ENCODE data around the gene RIPOR2.
"Not testable (repeated sequence)": the region's sequence is repeated elsewhere in the genome, so short reads cannot be mapped to it uniquely, and the experiment has no call there.

The RIPOR2 gene

GRCh38 chr6:24757611-24758010, 178.1 kb downstream of the RIPOR2 start:
- DNase-seq: no peak

- no peak for DNase-seq
Measured at GRCh38 chr6:24755279-24755678, 180.5 kb downstream of the RIPOR2 start.

- not testable (repeated sequence) for DNase-seq
Measured at GRCh38 chr6:24754378-24754777, 181.4 kb downstream of the RIPOR2 start.

Data from NCI-H748 treated with DMSO at 0.1 percent for 48 hours (cell line).